ENCODE measurements around the gene SPIN3.
"Not testable (repeated sequence)": the region's sequence is repeated elsewhere in the genome, so short reads cannot be mapped to it uniquely, and the experiment has no call there.

The SPIN3 gene

DNA sequence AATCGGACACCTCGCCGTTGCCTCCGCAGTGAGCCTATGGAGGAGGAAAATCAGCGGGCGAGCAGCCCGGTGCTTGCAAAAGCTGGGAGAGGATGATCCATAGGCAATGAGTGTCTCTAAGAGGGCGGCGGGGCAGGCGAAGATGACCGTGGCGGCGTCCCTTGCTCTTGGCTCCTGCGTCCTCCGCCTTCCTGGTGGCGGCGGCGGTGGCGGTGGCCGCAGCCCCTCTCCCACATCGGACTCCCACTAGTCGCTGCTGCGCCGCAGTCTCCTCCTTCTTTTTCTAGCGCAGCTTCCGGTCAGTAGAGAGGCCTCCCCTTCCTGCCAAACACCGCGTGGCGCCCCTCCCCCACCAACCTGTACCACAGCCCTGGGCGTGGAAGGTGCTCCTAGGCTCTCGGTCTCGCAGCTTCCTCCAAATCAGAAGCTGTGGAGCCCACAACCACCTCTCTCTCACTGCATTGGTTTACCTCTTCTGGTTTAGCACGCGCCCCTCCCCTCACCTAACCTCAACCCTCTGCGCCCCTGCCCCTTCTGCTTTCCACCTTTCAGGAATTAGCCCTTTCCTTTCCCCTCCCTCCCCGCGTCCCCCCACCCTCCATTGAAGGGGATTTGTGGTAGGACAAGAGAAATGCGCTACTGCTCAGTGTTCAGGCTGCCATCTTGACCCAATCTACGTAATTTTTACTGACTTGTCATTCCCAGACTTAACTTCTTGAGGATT lies at the start of gene SPIN3:
Gene SPIN3, minus strand, starts transcription at position 271 of the 724 bp plus-strand sequence. CDS start 594 bp downstream, outside the sequence.
- peak; percentile 60 for DNase-seq (ENCODE audit: low spot score)

DNA sequence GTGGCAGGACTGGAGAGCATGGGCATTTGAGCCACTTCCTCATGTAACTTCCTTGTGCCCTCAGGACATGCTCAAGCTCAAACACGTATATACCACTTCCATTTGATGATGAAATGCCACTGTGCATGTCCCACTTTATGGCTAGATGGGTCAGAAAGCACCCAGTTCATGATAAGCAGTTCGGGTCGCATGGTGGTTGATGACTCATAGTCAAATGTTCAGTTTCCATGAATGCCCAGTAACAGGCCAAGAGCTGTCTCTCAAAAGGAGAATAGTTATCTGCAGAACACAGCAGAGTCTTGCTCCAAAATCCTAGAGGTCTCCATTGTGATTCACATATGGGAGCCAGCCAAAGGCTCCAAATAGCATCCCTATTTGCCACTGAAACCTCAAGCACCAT lies 48.9 kb upstream of the SPIN3 start:
- DNase-seq (ENCODE audit: low spot score), result no peak

DNA sequence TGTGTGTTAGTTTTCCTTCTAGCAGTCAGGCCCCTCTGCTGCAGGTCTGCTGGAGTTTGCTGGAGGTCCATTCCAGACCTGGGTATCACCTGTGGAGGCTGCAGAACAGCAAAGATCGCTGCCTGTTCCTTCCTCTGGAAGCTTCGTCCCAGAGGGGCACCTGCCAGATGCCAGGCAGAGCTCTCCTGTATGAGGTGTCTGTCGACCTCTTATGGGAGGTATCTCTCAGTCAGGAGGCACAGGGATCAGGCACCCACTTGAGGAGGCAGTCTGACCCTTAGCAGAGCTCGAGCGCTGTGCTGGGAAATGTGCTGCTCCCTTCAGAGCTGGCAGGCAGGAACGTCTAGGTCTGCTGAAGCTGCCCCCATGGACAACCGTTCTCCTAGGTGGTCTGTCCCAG lies 41.9 kb upstream of the SPIN3 start:
- DNase-seq (ENCODE audit: low spot score), result not testable (repeated sequence)

DNA sequence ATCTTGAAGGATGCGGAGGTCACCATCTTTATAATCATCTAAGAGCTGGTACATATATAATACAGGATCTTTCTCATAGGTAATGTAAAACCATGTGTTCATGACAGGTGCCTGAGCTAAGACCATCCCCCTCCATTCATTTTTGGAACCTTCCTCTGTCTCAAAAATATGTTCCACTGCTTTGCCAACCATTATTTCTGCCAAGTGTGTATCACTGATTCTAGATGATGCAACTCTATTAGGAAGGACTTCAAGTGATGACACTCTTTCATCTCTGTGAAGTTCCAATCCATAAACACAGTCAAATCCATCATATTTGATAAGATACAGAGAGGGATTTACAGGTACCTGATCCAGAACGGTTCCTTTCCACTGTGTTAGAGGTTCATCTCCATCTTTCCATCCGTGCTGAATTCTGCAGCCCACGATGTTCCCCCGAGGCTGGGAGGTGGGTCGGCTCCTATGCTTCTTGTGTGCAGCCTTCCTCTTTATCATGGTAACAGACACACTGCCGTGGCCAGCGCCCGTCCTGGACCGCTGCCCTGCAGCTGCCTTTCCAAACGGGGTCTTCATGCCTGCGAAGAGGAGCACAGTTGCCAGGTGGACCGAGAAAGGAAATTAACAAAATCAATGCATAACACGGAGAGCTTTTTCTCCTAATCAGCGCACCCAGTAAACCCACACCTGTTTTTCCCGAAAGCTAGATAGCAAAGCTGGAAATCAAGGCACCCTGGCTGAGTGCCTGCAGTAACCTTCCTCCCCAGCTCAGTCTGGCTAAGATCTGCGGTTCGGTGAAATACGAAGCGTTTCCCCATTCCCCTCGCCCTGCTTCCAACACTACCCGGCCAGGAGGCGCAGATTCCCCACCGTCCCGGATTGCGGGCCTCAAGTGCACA lies 718 bp downstream of the SPIN3 start:
- DNase-seq (ENCODE audit: low spot score), result no peak

DNA sequence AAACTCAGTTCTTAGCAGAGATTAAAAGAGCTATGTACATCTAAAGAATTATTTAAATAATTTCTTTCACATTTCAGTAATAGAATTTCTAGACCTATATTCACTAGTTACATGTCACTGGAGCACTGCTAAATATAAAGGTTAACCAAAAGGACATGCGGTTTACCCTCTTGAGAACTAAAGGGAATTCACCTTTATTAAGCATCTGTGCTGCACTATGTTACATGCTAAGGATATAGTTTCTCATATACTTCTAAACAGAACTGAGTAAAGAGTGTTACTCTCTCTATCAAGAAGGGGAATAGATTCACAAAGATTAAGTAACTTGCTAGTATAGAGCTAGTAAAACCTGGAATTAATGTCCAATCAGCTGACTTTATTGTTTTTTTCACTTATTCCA lies 7.6 kb downstream of the SPIN3 start:
- DNase-seq (ENCODE audit: low spot score), result no peak

DNA sequence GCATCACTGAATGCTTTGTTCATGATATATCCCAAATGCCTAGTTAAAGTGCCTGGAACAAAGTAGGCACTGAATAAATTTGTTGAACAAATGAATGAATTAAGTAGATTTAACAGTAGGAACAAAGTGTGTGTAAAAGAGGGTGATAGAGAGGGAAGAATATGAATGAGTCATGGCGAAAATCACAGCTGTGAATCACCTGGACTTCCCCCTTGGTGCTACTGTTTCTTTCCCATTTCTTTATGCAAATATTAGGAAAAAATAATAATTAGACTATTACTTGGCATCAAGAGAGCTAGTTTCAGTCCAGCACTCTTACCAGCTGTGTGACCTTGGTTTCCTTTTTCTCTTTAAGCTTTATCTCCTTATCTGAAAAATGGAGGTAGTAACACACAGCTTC lies 9.2 kb downstream of the SPIN3 start:
- DNase-seq (ENCODE audit: low spot score), result no peak

DNA sequence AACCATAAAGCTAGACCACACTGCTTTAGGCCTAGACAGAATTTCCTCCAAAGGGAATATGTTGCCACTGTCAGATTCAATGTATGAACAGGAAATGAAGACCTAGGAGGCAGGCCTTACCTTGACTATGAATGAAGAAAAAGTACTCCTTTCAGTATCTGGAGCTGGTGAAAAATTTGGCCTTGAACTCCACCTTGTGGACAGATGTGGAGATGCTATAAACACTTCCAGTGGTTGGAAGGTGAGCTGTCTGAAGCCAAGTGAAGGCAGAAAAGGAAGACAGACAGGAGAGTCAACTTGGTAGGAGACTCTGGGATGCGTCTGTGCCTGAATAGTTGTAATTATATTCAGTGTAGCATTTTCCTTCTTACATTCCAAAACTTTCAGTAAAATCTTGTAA lies 17.2 kb downstream of the SPIN3 start:
- peak; percentile 18 for DNase-seq (ENCODE audit: low spot score)

DNA sequence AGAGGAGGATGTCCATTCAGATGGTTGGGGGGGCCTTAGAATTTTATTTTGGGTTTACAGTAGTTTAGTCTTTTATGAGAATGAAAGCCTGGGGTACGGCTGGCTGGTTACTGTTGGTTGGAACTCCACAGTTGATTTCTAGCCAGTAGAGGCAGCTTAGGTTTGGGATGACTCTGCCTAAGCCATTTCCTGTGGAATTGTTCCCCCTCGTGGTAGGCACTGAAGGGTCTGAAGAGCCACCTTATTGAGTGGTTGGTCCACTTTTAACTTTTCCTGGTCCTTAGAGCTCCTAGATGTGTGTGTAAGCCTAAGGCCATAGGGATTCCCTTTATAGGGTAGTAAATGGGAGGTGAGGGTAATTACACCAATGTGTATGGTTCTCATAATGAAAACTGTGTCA lies 19.7 kb downstream of the SPIN3 start:
- no peak for DNase-seq (ENCODE audit: low spot score)

DNA sequence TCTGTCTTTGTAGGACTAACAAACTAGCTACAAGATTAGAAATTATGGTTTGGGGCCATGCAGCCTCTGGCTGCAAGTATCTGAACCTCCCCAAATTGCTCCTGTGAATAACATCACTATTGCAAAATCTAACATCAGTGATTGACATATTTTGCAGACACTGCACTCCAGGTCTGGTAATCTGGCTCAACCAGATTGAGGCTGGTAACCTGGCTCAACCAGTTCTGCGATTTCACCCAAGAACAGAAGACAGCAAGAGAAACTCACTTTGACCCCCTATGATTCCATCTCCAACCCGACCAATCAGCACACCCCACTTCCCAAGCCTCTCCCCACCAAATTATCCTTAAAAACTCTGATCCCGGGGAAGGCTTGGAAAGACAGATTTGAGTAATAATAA lies 20.9 kb downstream of the SPIN3 start:
- no peak for DNase-seq (ENCODE audit: low spot score)

DNA sequence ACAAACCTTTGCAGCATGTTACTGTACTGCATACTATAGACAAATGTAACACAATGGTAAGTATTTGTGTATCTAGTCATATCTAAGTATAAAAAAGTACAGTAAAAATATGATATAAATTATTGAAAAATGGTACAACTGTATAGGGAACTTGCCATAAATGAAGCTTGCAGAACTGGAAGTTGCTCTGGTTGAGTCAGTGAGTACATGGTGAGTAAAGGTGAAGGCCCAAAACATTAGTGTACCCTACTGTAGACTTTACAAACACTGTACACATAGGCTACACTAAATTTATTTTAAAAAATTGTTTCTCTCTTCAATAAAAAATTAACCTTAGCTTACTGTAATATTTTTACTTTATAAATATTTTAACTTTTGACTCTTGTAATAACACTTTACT lies 25.8 kb downstream of the SPIN3 start:
- no peak for DNase-seq (ENCODE audit: low spot score)

DNA sequence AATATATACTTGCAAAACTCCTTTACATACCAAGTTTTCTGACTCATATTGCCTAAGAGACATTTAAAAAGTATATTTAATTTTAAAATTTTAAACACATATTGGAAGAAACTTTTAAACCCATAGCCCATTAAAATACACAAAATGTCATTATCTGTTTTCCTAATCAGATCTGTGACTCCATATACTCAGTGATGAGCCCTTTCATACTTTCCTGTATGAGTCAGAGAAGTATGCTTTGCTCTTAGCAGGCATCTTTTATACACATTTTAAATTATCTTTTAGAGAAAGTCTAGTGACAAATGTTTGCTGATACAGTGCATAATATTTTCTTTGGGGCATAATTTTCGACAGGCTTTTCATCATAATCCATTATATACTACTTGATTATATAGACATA lies 26.4 kb downstream of the SPIN3 start:
- no peak for DNase-seq (ENCODE audit: low spot score)

DNA sequence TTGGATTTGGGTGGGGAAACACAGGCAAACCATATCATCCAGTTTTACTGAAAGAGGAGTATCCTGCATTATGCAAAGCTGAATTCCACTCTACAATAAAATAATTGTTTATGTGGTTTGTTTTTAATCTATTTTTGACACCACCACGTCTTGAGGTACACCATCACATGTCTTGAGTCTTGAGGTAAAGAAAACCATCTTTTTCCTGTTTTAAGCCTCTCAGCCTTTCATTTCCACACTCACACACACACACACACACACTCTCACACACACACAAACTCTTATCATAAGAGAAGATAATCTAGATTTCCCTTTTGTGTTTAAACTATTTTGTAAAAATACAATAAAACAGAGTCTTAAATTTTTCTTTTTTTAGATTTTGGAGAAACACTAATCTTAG lies 32.0 kb downstream of the SPIN3 start:
- no peak for DNase-seq (ENCODE audit: low spot score)

DNA sequence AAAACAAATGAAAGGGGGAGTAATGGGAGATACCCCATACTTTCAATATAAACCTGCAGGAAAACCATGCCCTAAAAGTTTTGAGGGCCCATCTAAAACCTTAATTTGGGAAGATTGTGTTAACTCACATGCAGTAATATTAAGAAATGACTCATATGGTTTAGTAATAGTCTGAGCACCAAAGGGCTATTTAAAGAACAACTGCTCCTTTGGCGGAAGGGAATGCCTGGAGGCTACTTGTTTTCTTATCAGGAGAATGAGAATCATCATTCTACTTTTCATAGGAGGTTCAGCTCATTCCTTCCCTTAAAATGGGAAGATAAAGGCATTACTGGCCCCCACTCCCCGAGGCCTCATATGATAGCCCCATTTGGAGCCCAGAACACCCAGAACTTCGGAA lies 47.6 kb downstream of the SPIN3 start:
- DNase-seq (ENCODE audit: low spot score), result no peak

DNA sequence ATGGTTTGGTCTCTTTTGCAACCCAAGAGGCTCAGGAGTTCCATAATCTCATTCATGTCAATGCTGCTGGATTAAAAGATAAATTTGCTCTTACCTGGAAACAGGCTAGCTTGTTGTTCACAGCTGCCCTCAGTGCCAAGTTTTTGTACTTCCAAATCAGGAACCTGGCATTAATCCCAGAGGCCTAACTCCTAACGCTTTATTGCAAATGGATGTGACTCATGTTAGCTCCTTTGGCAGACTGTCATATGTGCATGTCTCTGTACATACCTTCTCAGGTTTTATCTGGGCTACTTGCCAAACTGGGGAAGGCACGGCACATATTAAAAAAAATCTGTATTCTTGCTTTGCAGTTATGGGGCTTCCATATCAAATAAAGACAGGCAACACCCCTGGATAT lies 49.1 kb downstream of the SPIN3 start:
- DNase-seq (ENCODE audit: low spot score), result peak; percentile 59

DNA sequence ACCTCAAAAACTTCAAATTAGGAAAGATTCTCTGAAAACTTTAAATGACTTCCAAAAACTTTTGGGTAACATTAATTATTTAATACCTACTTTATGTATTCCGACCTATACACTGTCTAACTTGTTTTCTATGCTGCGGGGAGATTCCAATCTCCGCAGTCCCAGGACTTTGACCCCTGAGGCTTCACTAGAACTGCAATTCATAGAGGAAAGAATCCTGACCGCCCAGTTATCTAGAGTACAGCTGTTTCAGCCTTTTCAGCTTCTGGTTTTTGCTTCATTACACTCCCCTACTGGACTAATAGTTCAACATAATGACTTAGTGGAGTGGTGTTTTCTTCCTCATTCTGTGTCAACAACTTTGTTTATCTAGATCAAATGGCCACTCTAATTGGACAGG lies 50.1 kb downstream of the SPIN3 start:
- DNase-seq (ENCODE audit: low spot score), result peak; percentile 1

DNA sequence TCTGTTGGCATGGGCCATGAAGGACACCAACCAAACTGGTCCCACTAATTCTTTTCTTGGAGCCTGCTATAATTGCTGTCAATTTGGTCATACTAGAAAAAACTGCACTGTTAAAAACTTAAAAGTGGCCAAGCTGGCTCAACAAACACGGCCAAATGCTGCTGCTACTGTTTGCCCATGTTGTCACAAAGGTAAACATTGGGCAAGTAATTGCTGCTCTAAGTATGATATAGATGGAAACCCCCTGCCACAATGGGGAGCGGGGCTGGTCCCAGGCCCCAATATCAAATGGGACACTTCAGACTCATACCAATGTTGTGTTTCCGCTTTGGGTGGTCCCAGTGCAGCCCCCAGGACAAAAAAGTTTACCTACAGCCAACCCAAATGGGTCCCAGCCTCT lies 52.1 kb downstream of the SPIN3 start:
- no peak for DNase-seq (ENCODE audit: low spot score)

All from LoVo (cell line).